HEK293 (cell line): ENCODE measurements around the gene HOXB4.

ENCODE experiments used
- CTCF ChIA-PET: fragments of 350-600 bp; formaldehyde crosslinking; extraction: SDS; loops from one replicate; lab custom pipeline; 2021; ENCODE audit warnings: antibody characterized with exemption; lab: Yijun Ruan, JAX
- POLR2A ChIA-PET: fragments of 300-600 bp; formaldehyde crosslinking; extraction: SDS; loops from one replicate; lab custom pipeline; 2020; ENCODE audit warnings: antibody characterized with exemption, inconsistent platforms; lab: Yijun Ruan, JAX
- H3K27ac ChIP-seq: fragments of 200-500 bp; sonication (Bioruptor generic); 2 replicates; pipeline ENCODE4 v1.5.1; 2014; ENCODE audit warnings: low read depth, low read length, control low read depth, inconsistent platforms; ENCODE audit errors: extremely low read depth
- H3K36me3 ChIP-seq, 2 experiments: fragments of 200-500 bp in 1 of 2; sonication (Bioruptor generic) in 1 of 2; 1 replicate in 1 of 2; 2 replicates in 1 of 2; pipeline ENCODE4 v1.5.1; 2014 to 2017; ENCODE audit warnings: inconsistent platforms in 2 of 2, low read length in 2 of 2; ENCODE audit not compliant: control insufficient read depth in 2 of 2, insufficient read depth in 1 of 2
- H3K4me1 ChIP-seq: fragments of 200-500 bp; sonication (Bioruptor generic); 2 replicates; pipeline ENCODE4 v1.5.1; 2014; ENCODE audit warnings: mild to moderate bottlenecking, low read length, inconsistent platforms; ENCODE audit not compliant: control insufficient read depth, insufficient read depth
- H3K4me3 ChIP-seq: 2 replicates; pipeline ENCODE4 v1.5.1; 2011; ENCODE audit warnings: low read depth, mild to moderate bottlenecking, control low read depth, low read length, moderate library complexity
- H3K9me3 ChIP-seq: fragments of 200-500 bp; sonication (Bioruptor generic); 2 replicates; pipeline ENCODE4 v1.5.1; 2014; ENCODE audit warnings: low read depth, low read length, inconsistent platforms; ENCODE audit not compliant: control insufficient read depth, insufficient read depth
- AEBP2 ChIP-seq: fragments of 450-650 bp; formaldehyde crosslinking; IDR thresholded peaks from 2 replicates; pipeline ENCODE4 v1.5.1; 2016; ENCODE audit warnings: missing biosample characterization, missing genetic modification characterization, borderline replicate concordance
- INSM2 ChIP-seq: fragments of 450-650 bp; formaldehyde crosslinking; IDR thresholded peaks from 2 replicates; pipeline ENCODE4 v1.5.1; 2016; ENCODE audit warnings: missing biosample characterization, missing genetic modification characterization
- KLF10 ChIP-seq: fragments of 450-650 bp; IDR thresholded peaks from 2 replicates; pipeline ENCODE4 v1.5.1; 2018; ENCODE audit warnings: missing biosample characterization, mild to moderate bottlenecking, missing genetic modification characterization
- PBX3 ChIP-seq: sonication (generic); formaldehyde crosslinking; IDR thresholded peaks from 2 replicates; pipeline ENCODE4 v1.8.1; 2022; ENCODE audit warnings: mild to moderate bottlenecking, moderate library complexity, missing genetic modification reagents
- ZBTB17 ChIP-seq: fragments of 450-650 bp; formaldehyde crosslinking; IDR thresholded peaks from 2 replicates; pipeline ENCODE4 v1.5.1; 2016; ENCODE audit warnings: missing biosample characterization, missing genetic modification characterization
- ZBTB26 ChIP-seq: fragments of 450-650 bp; formaldehyde crosslinking; optimal IDR thresholded peaks from 2 replicates; pipeline ENCODE3; 2016; ENCODE audit warnings: missing biosample characterization, mild to moderate bottlenecking, missing genetic modification characterization
- ZBTB49 ChIP-seq: fragments of 450-650 bp; formaldehyde crosslinking; IDR thresholded peaks from 2 replicates; pipeline ENCODE4 v1.5.1; 2016; ENCODE audit warnings: missing biosample characterization, missing genetic modification characterization, low read depth
- ZBTB8A ChIP-seq: fragments of 450-650 bp; formaldehyde crosslinking; IDR thresholded peaks from 2 replicates; pipeline ENCODE4 v1.5.1; 2016; ENCODE audit warnings: missing biosample characterization, missing genetic modification characterization
- ZFP37 ChIP-seq: fragments of 450-650 bp; formaldehyde crosslinking; IDR thresholded peaks from 2 replicates; pipeline ENCODE4 v1.5.1; 2016; ENCODE audit warnings: missing biosample characterization, missing genetic modification characterization
- ZNF114 ChIP-seq: fragments of 450-650 bp; formaldehyde crosslinking; IDR thresholded peaks from 2 replicates; pipeline ENCODE4 v1.5.0; 2017; ENCODE audit warnings: missing biosample characterization, missing genetic modification characterization
- ZNF19 ChIP-seq: fragments of 450-650 bp; formaldehyde crosslinking; IDR thresholded peaks from 2 replicates; pipeline ENCODE4; 2016; ENCODE audit warnings: missing biosample characterization, missing genetic modification characterization, low read depth
- ZNF292 ChIP-seq: fragments of 450-650 bp; formaldehyde crosslinking; IDR thresholded peaks from 2 replicates; pipeline ENCODE4 v1.5.1; 2016; ENCODE audit warnings: low read depth, missing biosample characterization, missing genetic modification characterization, borderline replicate concordance
- ZNF302 ChIP-seq: fragments of 450-650 bp; formaldehyde crosslinking; IDR thresholded peaks from 2 replicates; pipeline ENCODE4 v1.5.1; 2016; ENCODE audit warnings: missing biosample characterization, missing genetic modification characterization, low read depth
- ZNF335 ChIP-seq: fragments of 450-650 bp; formaldehyde crosslinking; conservative IDR thresholded peaks from 2 replicates; pipeline ENCODE4 v1.5.1; 2016; ENCODE audit warnings: missing biosample characterization, missing genetic modification characterization
- ZNF350 ChIP-seq: fragments of 450-650 bp; formaldehyde crosslinking; IDR thresholded peaks from 2 replicates; pipeline ENCODE4 v1.5.0; 2017; ENCODE audit warnings: missing biosample characterization, mild to moderate bottlenecking, missing genetic modification characterization
- ZNF37A ChIP-seq: fragments of 450-650 bp; IDR thresholded peaks from 2 replicates; pipeline ENCODE4 v1.5.1; 2018; ENCODE audit warnings: missing biosample characterization, missing genetic modification characterization
- ZNF529 ChIP-seq: fragments of 450-650 bp; formaldehyde crosslinking; IDR thresholded peaks from 2 replicates; pipeline ENCODE4 v1.5.1; 2017; ENCODE audit warnings: missing genetic modification characterization, missing biosample characterization; ENCODE audit not compliant: insufficient replicate concordance
- ZNF555 ChIP-seq: fragments of 450-650 bp; formaldehyde crosslinking; conservative IDR thresholded peaks from 2 replicates; pipeline ENCODE4 v1.5.1; 2017; ENCODE audit warnings: missing biosample characterization, mild to moderate bottlenecking, missing genetic modification characterization, inconsistent platforms
- ZNF621 ChIP-seq: fragments of 450-650 bp; formaldehyde crosslinking; IDR thresholded peaks from 2 replicates; pipeline ENCODE4 v1.5.1; 2017; ENCODE audit warnings: missing biosample characterization, missing genetic modification characterization
- ZNF670 ChIP-seq: fragments of 450-650 bp; formaldehyde crosslinking; IDR thresholded peaks from 2 replicates; pipeline ENCODE4 v1.5.1; 2016; ENCODE audit warnings: missing biosample characterization, missing genetic modification characterization, low read depth
- ZNF777 ChIP-seq: fragments of 450-650 bp; formaldehyde crosslinking; IDR thresholded peaks from 2 replicates; pipeline ENCODE4 v1.5.1; 2017; ENCODE audit warnings: missing biosample characterization, missing genetic modification characterization, borderline replicate concordance

Gene HOXB4

GRCh38 chr17:48577946-48578615 lies at the start of gene HOXB4 (continued):
- TF ChIP-seq AEBP2, result no peak
- TF ChIP-seq ZNF114 (tag by site-specific recombination), result no peak
- TF ChIP-seq ZNF335 (tag by site-specific recombination), result peak; percentile 35; the same call in 1 of the 2 replicates
- TF ChIP-seq ZNF529 (tag by site-specific recombination), result no peak
- TF ChIP-seq INSM2 (tag by site-specific recombination), result no peak

- POLR2A ChIA-PET, result interaction anchor here (0.6 to 4.5 kb wide), 5 partner anchors 9 to 369 kb away, joined by 3 to 38 read pairs (median 6); no protein-coding TSS in a partner anchor
- TF ChIP-seq ZBTB17 (tag by site-specific recombination), result peak; percentile 64
- TF ChIP-seq ZBTB49 (tag by site-specific recombination), result no peak
- Histone ChIP-seq H3K27ac (peak overlapping the region; percentile 100), H3K36me3 (peaks cover 0 to 33% of the 10 kb centered on the region in 2 experiments; a peak in 1 of 3 replicates), H3K4me3 (peak overlapping the region; percentile 78), H3K9me3 (no peaks in the 10 kb centered on the region), H3K4me1 (peaks cover 12% of the 10 kb centered on the region)
- CTCF ChIA-PET, result interaction anchor here (0.5 to 5.0 kb wide), 4 partner anchors 9 to 413 kb away, joined by 4 to 37 read pairs (median 4); no protein-coding TSS in a partner anchor
These were observed 49.0 kb upstream of the HOXB4 start for GRCh38 chr17:48627118-48627597.

GRCh38 chr17:48626245-48627117 lies 48.3 kb upstream of the HOXB4 start, which contains the start of gene HOXB9:
Gene HOXB9, minus strand, starts transcription at chr17:48626358. Its CDS starts 89 bp downstream, at chr17:48626269.
- H3K9me3 ChIP-seq, result no peaks in the 10 kb centered on the region
- POLR2A ChIA-PET, result interaction anchor here (0.6 to 4.5 kb wide), 14 partner anchors 10 to 578 kb away, joined by 3 to 38 read pairs (median 5); partner anchors contain the start of genes NFE2L1 and SNX11
- H3K27ac ChIP-seq, result peak within 1 kb of the TSS; percentile 100
- no peak for TF ChIP-seq ZNF777 (tag by site-specific recombination)
- no peak for TF ChIP-seq ZFP37 (tag by site-specific recombination)
- TF ChIP-seq ZBTB8A, result peak; percentile 96
- no peak for TF ChIP-seq ZNF670
- TF ChIP-seq ZNF302 (tag by site-specific recombination), result no peak
- no peak for TF ChIP-seq ZNF292 (tag by site-specific recombination)
- TF ChIP-seq ZNF114 (tag by site-specific recombination), result no peak
- TF ChIP-seq PBX3, result peak; percentile 88; the same call in 1 of the 2 replicates
- no peak for TF ChIP-seq ZNF555 (tag by site-specific recombination)
- no peak for TF ChIP-seq ZNF621
- no peak for TF ChIP-seq ZNF19 (tag by site-specific recombination)
- TF ChIP-seq ZNF37A (tag by site-specific recombination), result no peak
- peak; percentile 91 for TF ChIP-seq KLF10 (tag by site-specific recombination)
- TF ChIP-seq ZNF350 (tag by site-specific recombination), result no peak
- peak; percentile 15 for TF ChIP-seq ZBTB26 (tag by site-specific recombination)

More at GRCh38 chr17:48626245-48627117, 48.3 kb upstream of the HOXB4 start, which contains the start of gene HOXB9:
- Histone ChIP-seq H3K4me3 (peak within 1 kb of the TSS; percentile 78), H3K4me1 (peaks cover 13% of the 10 kb centered on the region), H3K36me3 (peaks cover 0 to 37% of the 10 kb centered on the region in 2 experiments; a peak in 1 of 3 replicates)
- CTCF ChIA-PET, result interaction anchor here (0.5 to 5.0 kb wide), 11 partner anchors 10 to 412 kb away, joined by 3 to 37 read pairs (median 4); no protein-coding TSS in a partner anchor
